Fibroblast of mammary gland (primary cell): ENCODE results near the gene KRTAP5-5.
"Not testable (repeated sequence)": the region's sequence is repeated elsewhere in the genome, so short reads cannot be mapped to it uniquely, and the experiment has no call there.

Experiments used
- DNase-seq: peaks from one replicate; pipeline ENCODE4 v3.0.0-alpha.2; 2010; ENCODE audit warnings: low read depth
- H3K4me3 ChIP-seq: 2 replicates; pipeline ENCODE4 v1.5.1; 2011; ENCODE audit warnings: low read depth, mild to moderate bottlenecking, low read length, moderate library complexity; ENCODE audit not compliant: control insufficient read depth
- CTCF ChIP-seq: conservative IDR thresholded peaks from 2 replicates; pipeline ENCODE4 v1.5.1; 2011; ENCODE audit warnings: low read depth, low read length, inconsistent platforms; ENCODE audit not compliant: control insufficient read depth, insufficient read depth

The KRTAP5-5 gene

GRCh38 chr11:1603629-1604028 is 25.9 kb upstream of the KRTAP5-5 start:
- H3K4me3 ChIP-seq = no peak overlapping the region
- no peak for DNase-seq
- no peak for TF ChIP-seq CTCF

DNA sequence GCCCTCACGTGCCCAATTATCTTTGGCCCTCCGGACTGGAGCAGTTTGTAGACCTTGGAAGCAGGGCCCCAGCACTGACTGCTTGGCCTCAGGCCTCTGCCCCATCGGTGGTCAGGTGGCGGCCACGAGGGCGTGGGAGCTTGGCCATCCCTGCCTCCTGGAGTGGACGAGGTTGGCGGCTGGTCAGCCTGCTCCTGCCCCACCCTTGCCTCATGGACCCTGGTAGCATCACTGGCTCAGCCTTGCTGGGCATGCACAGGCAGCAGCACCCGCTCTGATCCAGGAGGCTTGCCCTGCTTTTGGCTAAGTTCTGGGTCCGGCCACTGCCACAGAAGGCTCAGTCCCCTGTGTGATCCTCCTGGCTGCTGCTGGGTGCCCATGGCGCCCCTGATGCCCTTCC is 25.4 kb upstream of the KRTAP5-5 start:
- no peak for TF ChIP-seq CTCF
- DNase-seq = no peak
- no peak overlapping the region for H3K4me3 ChIP-seq

- TF ChIP-seq CTCF = no peak
- DNase-seq = no peak
- H3K4me3 ChIP-seq = no peak overlapping the region
Measured at GRCh38 chr11:1604711-1605110, 24.9 kb upstream of the KRTAP5-5 start.

DNA sequence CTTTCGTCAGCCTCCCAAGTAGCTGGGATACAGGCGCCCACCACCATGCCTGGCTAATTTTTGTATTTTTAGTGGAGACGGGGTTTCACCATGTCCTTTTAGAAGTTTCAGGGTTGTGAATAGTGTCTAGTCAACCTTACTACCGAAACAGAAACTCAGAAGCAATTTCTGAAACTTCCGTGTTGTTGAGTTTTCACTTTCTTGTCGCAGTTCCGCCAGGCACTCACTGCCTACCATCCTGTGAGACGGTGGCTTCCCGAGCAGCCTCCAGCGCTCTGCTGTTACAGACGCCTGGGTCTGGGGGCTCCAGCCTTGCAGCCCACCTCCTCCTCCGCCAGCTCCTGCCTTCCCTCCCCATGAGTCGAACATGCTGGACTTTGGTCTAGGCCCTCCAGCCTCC is 23.7 kb upstream of the KRTAP5-5 start:
- not testable (repeated sequence) for DNase-seq, H3K4me3 ChIP-seq

DNA sequence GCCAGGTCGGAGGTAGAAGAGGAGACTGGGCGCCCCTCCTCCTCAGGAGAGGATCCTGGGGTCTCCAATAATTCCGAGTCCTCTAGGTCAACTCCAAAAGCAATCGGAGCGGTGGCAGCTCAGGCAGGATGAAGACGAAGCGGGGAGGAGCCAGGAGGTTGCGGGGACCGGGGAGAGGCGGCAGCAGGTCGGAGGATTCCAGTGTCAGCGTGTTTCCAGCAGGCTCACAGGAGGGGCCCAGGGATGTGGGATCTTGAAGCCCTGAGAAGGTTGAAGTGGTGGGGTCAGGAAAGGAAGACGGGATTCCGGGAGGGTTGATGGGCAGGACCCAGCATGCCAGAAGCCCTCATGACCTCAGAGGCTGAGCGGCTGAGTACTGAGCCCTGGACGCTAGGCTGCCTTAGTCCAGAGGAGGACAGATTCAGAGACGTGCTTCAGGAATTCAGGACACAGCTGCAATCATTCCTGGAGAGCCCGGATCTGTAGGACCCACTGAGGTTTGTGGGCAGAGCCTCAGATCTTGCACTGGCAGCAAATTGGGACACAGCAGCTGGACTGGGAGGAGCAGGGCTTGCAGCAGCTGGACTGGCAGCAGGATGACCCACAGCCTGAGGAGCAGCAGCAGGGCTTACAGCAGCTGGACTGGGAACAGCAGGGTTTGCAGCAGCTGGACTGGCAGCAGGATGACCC is 22.3 kb upstream of the KRTAP5-5 start:
- not testable (repeated sequence) for DNase-seq, H3K4me3 ChIP-seq

DNA sequence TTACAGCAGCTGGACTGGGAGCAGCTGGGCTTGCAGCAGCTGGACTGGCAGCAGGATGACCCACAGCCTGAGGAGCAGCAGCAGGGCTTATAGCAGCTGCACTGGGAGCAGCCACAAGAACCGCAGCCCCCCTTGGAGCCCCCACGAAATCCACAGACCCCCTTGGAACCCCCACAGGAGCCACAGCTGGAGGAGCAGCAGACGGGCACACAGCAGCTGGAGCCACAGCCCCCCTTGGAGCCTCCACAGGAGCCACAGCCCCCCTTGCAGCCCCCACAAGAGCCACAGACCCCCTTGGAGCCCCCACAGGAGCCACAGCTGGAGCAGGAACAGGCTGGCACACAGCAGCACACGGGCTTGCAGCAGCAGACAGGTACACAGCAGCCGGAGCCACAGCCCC is 21.7 kb upstream of the KRTAP5-5 start:
- not testable (repeated sequence) for H3K4me3 ChIP-seq, DNase-seq

DNA sequence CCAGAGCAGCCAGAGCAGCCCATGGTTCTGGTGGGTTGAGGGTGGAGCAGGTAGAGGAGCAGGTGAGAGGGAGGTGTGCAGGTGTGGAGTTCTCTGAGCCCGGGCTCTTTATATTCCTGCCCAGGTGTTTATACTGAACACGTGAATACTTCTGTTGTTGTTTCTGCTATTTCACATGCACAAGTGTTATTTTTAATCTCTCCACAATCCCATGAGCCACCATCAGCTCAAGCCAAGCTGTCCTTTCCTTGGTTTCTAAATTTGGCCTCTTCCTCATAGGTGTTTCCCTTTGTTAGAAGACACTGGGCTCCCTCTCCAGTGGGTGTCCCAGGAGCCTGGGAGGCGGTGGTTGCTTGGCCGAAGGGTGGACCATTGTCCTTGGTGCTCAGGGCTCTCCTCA is 21.2 kb upstream of the KRTAP5-5 start, which contains the start of gene KRTAP5-3:
TSS of gene KRTAP5-3 (minus strand) at position 101 of the 400 bp plus-strand sequence. CDS start at position 23, 78 bp downstream.
- H3K4me3 ChIP-seq = no peak within 1 kb of the TSS
- TF ChIP-seq CTCF = no peak
- no peak for DNase-seq

- no peak for DNase-seq
- TF ChIP-seq CTCF = no peak
Measured at GRCh38 chr11:1618231-1618630, 11.3 kb upstream of the KRTAP5-5 start.

More at GRCh38 chr11:1618231-1618630, 11.3 kb upstream of the KRTAP5-5 start:
- H3K4me3 ChIP-seq = no peak overlapping the region
